GM23248 (cell line): ENCODE measurements around the gene VN1R4. TPM values are rescaled to one million over a fixed set of nuclear protein-coding genes. Genes with fewer than 3 reads are reported as not detected.
A peak's percentile ranks its signal among the peaks of the same experiment; 100 is the strongest.
"Not testable (repeated sequence)": the region's sequence is repeated elsewhere in the genome, so short reads cannot be mapped to it uniquely, and the experiment has no call there.

Experiments
- DNase-seq: peaks from one replicate; pipeline ENCODE4 v3.0.0-alpha.2; 2015
- H2AFZ ChIP-seq: fragments of 200-600 bp; sonication (generic); 2 replicates; pipeline ENCODE4 v1.6.1; 2016; ENCODE audit warnings: antibody characterized with exemption
- H3F3A ChIP-seq: fragments of 200-600 bp; sonication (generic); 2 replicates; pipeline ENCODE4 v1.6.1; 2016; ENCODE audit warnings: mild to moderate bottlenecking, antibody characterized with exemption, mixed run types; ENCODE audit not compliant: insufficient read depth
- H3K27ac ChIP-seq: fragments of 200-600 bp; sonication (generic); 2 replicates; pipeline ENCODE4 v1.5.1; 2016; ENCODE audit warnings: mild to moderate bottlenecking
- H3K27me3 ChIP-seq: fragments of 200-600 bp; sonication (generic); replicated peaks from 2 replicates; pipeline ENCODE4 v1.6.1; 2016; ENCODE audit warnings: mild to moderate bottlenecking; ENCODE audit not compliant: insufficient read depth
- H3K36me3 ChIP-seq: fragments of 200-600 bp; sonication (generic); 2 replicates; pipeline ENCODE4 v1.6.1; 2016; ENCODE audit warnings: low read depth, mild to moderate bottlenecking
- H3K4me1 ChIP-seq: fragments of 200-600 bp; sonication (generic); 2 replicates; pipeline ENCODE4 v1.6.1; 2016; ENCODE audit warnings: mild to moderate bottlenecking; ENCODE audit not compliant: insufficient read depth
- H3K4me2 ChIP-seq: fragments of 200-600 bp; sonication (generic); one replicate; pipeline ENCODE4 v1.6.1; 2016; ENCODE audit warnings: mild to moderate bottlenecking; ENCODE audit not compliant: unreplicated experiment
- H3K4me3 ChIP-seq: fragments of 200-600 bp; sonication (generic); 2 replicates; pipeline ENCODE4 v1.5.1; 2016; ENCODE audit warnings: mild to moderate bottlenecking
- H3K79me2 ChIP-seq: fragments of 200-600 bp; sonication (generic); 2 replicates; pipeline ENCODE4 v1.6.1; 2016; ENCODE audit warnings: mild to moderate bottlenecking; ENCODE audit not compliant: insufficient read depth
- H3K9ac ChIP-seq: fragments of 200-600 bp; sonication (generic); 2 replicates; pipeline ENCODE4 v1.6.1; 2016; ENCODE audit warnings: mild to moderate bottlenecking
- H3K9me2 ChIP-seq: fragments of 200-600 bp; sonication (generic); 2 replicates; pipeline ENCODE4 v1.6.1; 2016; ENCODE audit warnings: mixed run types, mild to moderate bottlenecking, moderate library complexity; ENCODE audit not compliant: insufficient read depth
- H3K9me3 ChIP-seq: fragments of 200-600 bp; sonication (generic); one replicate; pipeline ENCODE4 v1.6.1; 2017; ENCODE audit warnings: low read depth
- H4K20me1 ChIP-seq: fragments of 200-600 bp; sonication (generic); 2 replicates; pipeline ENCODE4 v1.6.0; 2016; ENCODE audit not compliant: insufficient read depth
- EZH2 ChIP-seq: fragments of 200-600 bp; sonication (generic); IDR thresholded peaks from 2 replicates; pipeline ENCODE4 v1.6.1; 2018; ENCODE audit warnings: antibody characterized with exemption, mild to moderate bottlenecking; ENCODE audit not compliant: insufficient read depth, poor library complexity, severe bottlenecking
- EZH2phosphoT487 ChIP-seq: fragments of 200-600 bp; sonication (generic); IDR thresholded peaks from 2 replicates; pipeline ENCODE4 v1.6.1; 2018; ENCODE audit warnings: antibody characterized with exemption, moderate library complexity, mild to moderate bottlenecking, low read depth; ENCODE audit not compliant: insufficient read depth
- WGBS, 2 experiments: methylation state at CpG; one replicate each; pipeline ENCODE4 v1.1.6; 2015 to 2017; ENCODE audit warnings: low lambda C conversion rate in 2 of 2, low coverage in 1 of 2; ENCODE audit errors: missing lambda C conversion rate in 2 of 2; 5-methylcytosine and 5-hydroxymethylcytosine counted together
- in situ Hi-C: fragments of 300-500 bp; cut with MboI; formaldehyde crosslinking; loops from 2 replicates; pipeline ENCODE4 v1.15.0; 2020
- polyA plus RNA-seq: library from polyadenylated mRNA; unstranded; fragments of >200 nt; fragmentation: Nextera tagmentation; extraction: Ambion mirVana; gene quantifications from 2 replicates; pipeline ENCODE4 v1.2.1, GENCODE V29; 2016
- total RNA-seq: library from RNA; depleted of rRNA; stranded (reverse); fragments of >200 nt; shearing (Covaris generic); gene quantifications from 2 replicates; pipeline ENCODE4 v1.2.3, GENCODE V29; 2014; rRNA removed

VN1R4 gene
- total RNA-seq: not detected in 2 replicates
- polyA plus RNA-seq: not detected in 2 replicates

DNA sequence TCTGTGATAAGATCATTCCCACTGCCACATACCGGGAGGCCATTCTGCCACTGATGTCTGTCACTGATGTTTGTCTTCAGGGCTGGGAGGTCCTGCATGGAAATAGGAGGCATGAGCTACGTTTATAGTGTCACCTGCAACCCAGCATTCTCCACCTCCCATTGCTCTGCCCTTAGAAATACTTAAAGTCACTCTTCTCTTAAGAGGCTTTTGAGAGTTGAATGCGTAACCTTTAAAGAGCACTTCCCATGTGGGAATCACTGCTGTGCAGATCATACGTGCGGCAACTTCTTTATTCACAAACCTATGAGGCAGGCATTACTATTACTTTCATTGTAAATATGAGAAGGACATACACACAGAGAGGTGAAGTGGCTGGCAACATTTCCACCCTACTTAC, at the start of gene VN1R4:
Gene VN1R4 (minus strand): TSS at position 101 of the 400 bp plus-strand sequence. CDS start 58 bp downstream, at position 43.
- H3K4me3 ChIP-seq, H3K9me2 ChIP-seq, DNase-seq, H3K9me3 ChIP-seq, H4K20me1 ChIP-seq, H3K27ac ChIP-seq, H3K9ac ChIP-seq, H3K36me3 ChIP-seq, H2AFZ ChIP-seq, H3F3A ChIP-seq, H3K4me1 ChIP-seq, H3K79me2 ChIP-seq, H3K27me3 ChIP-seq, H3K4me2 ChIP-seq, in situ Hi-C loops: not testable (repeated sequence)
- 46 to 51% methylated on average over 4 of the region's 5 CpGs for WGBS, 2 experiments

DNA sequence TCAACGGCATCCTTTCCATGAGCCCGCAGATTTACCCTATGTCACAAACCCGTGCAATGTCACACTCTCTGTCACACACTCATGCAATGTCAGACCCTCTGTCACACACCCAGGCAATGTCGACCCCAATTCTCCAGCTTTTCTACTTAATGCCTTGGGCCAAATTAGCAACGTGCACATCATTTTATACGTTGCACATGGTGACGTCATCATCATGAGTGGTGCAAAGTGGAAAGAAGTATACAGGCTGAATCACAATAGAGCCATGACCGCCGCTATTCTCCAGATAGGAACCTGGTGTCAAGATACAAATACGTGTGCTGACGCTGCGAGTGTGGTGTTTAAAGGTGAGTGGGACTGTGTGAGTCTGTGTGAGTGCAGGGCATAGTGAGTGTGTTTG, 44.4 kb upstream of the VN1R4 start:
- TF ChIP-seq EZH2 (no peak), EZH2phosphoT487 (no peak)
- Histone ChIP-seq H2AFZ (no peak overlapping the region), H3K9ac (no peak overlapping the region), H3K4me2 (no peak overlapping the region), H3K4me3 (no peak overlapping the region), H3K9me3 (no peaks in the 10 kb centered on the region), H3K27me3 (0 out of 2 replicates have a peak, but pooled peaks cover 5% of the 10 kb centered on the region), H3K79me2 (no peaks in the 10 kb centered on the region), H3K27ac (no peak overlapping the region), H3K9me2 (no peaks in the 10 kb centered on the region), H3K36me3 (no peaks in the 10 kb centered on the region), H4K20me1 (no peaks in the 10 kb centered on the region), H3K4me1 (no peaks in the 10 kb centered on the region), H3F3A (no peaks in the 10 kb centered on the region)
- in situ Hi-C loops: no loop called here
- DNase-seq: no peak
- 43 to 44% methylated on average over 12 of the region's 12 CpGs for WGBS, 2 experiments

- Histone ChIP-seq H3F3A (no peaks in the 10 kb centered on the region), H3K36me3 (no peaks in the 10 kb centered on the region), H3K4me3 (no peak overlapping the region), H3K27me3 (peaks cover 5% of the 10 kb centered on the region; the same call in 1 of the 2 replicates), H3K9me3 (no peaks in the 10 kb centered on the region), H3K4me1 (no peaks in the 10 kb centered on the region), H4K20me1 (no peaks in the 10 kb centered on the region), H3K9me2 (no peaks in the 10 kb centered on the region), H2AFZ (no peak overlapping the region), H3K27ac (no peak overlapping the region), H3K9ac (no peak overlapping the region), H3K4me2 (no peak overlapping the region), H3K79me2 (no peaks in the 10 kb centered on the region)
- in situ Hi-C loops: no loop called here
- WGBS, 2 experiments: 27 to 30% methylated on average over 11 of the region's 11 CpGs
- TF ChIP-seq EZH2: no peak
- no peak for TF ChIP-seq EZH2phosphoT487
- DNase-seq: no peak
These were observed 43.5 kb upstream of the VN1R4 start for GRCh38 chr19:53311044-53311443.

- TF ChIP-seq EZH2: no peak
- TF ChIP-seq EZH2phosphoT487: no peak
- Histone ChIP-seq H3K9me3 (no peaks in the 10 kb centered on the region), H3K36me3 (no peaks in the 10 kb centered on the region), H3K9ac (no peak overlapping the region), H3K27me3 (peaks cover 5% of the 10 kb centered on the region; the same call in 1 of the 2 replicates), H2AFZ (peak overlapping the region; percentile 91), H3K9me2 (no peaks in the 10 kb centered on the region), H3K4me1 (no peaks in the 10 kb centered on the region), H3K4me2 (peak overlapping the region; percentile 75), H4K20me1 (no peaks in the 10 kb centered on the region), H3F3A (no peaks in the 10 kb centered on the region), H3K79me2 (no peaks in the 10 kb centered on the region), H3K27ac (no peak overlapping the region), H3K4me3 (peak overlapping the region; percentile 63)
- in situ Hi-C loops: no loop called here
- DNase-seq: peak; percentile 68
- WGBS, 2 experiments: 3 to 5% methylated on average over 32 of the region's 32 CpGs
These were observed 40.9 kb upstream of the VN1R4 start for GRCh38 chr19:53308339-53308811.

- H2AFZ ChIP-seq, H3K4me2 ChIP-seq, H4K20me1 ChIP-seq, H3K9me2 ChIP-seq, H3K4me1 ChIP-seq, H3K4me3 ChIP-seq, H3K27me3 ChIP-seq, H3K79me2 ChIP-seq, H3K36me3 ChIP-seq, H3K9ac ChIP-seq, H3K27ac ChIP-seq, H3K9me3 ChIP-seq, DNase-seq, in situ Hi-C loops, H3F3A ChIP-seq: not testable (repeated sequence)
- WGBS, 2 experiments: 17 to 38% methylated on average over 1 to 4 of the region's 8 CpGs
These were observed 33.8 kb upstream of the VN1R4 start for GRCh38 chr19:53301341-53301740.
